Karpas-422 (cell line): ENCODE measurements around the gene CRACDL. TPM values are rescaled to one million over a fixed set of nuclear protein-coding genes. Genes with fewer than 3 reads are reported as not detected.

ENCODE experiments used
- DNase-seq: peaks from one replicate; pipeline ENCODE4 v3.0.0-alpha.2; 2015
- H2AFZ ChIP-seq: fragments of 200-600 bp; sonication (generic); 2 replicates; pipeline ENCODE4 v1.6.1; 2014; ENCODE audit warnings: antibody characterized with exemption, low read length, mixed read lengths
- H3K27ac ChIP-seq: fragments of 200-600 bp; sonication (generic); 2 replicates; pipeline ENCODE4 v1.5.1; 2014; ENCODE audit warnings: mild to moderate bottlenecking, low read length, moderate library complexity
- H3K27me3 ChIP-seq: fragments of 200-600 bp; sonication (generic); 2 replicates; pipeline ENCODE4 v1.6.1; 2014; ENCODE audit warnings: low read length, mixed read lengths
- H3K36me3 ChIP-seq: fragments of 200-600 bp; sonication (generic); 2 replicates; pipeline ENCODE4 v1.6.1; 2014; ENCODE audit warnings: low read length, mixed read lengths; ENCODE audit not compliant: insufficient read depth
- H3K4me1 ChIP-seq: fragments of 200-600 bp; sonication (generic); 2 replicates; pipeline ENCODE4 v1.6.1; 2014; ENCODE audit warnings: mild to moderate bottlenecking, low read length, mixed read lengths
- H3K4me2 ChIP-seq: fragments of 200-600 bp; sonication (generic); 2 replicates; pipeline ENCODE4 v1.6.1; 2014; ENCODE audit warnings: low read length, low read depth, mild to moderate bottlenecking; ENCODE audit not compliant: poor library complexity, severe bottlenecking
- H3K4me3 ChIP-seq: fragments of 200-600 bp; sonication (generic); 2 replicates; pipeline ENCODE4 v1.5.1; 2014; ENCODE audit warnings: mild to moderate bottlenecking, antibody characterized with exemption, low read length, mixed read lengths
- H3K79me2 ChIP-seq: fragments of 200-600 bp; sonication (generic); 2 replicates; pipeline ENCODE4 v1.6.1; 2014; ENCODE audit warnings: mild to moderate bottlenecking, low read length, mixed read lengths
- H3K9ac ChIP-seq: fragments of 200-600 bp; sonication (generic); 2 replicates; pipeline ENCODE4 v1.6.0; 2014; ENCODE audit warnings: low read length
- H3K9me2 ChIP-seq: fragments of 200-600 bp; sonication (generic), shearing (Covaris generic); replicated peaks from 2 replicates; pipeline ENCODE4 v1.6.0; 2014; ENCODE audit warnings: mild to moderate bottlenecking, low read length, moderate library complexity; ENCODE audit not compliant: insufficient read depth
- H3K9me3 ChIP-seq: fragments of 300-700, 200-600 bp; sonication (generic); 2 replicates; pipeline ENCODE4 v1.6.1; 2014; ENCODE audit warnings: low read length, mixed read lengths
- H4K20me1 ChIP-seq: fragments of 200-600 bp; sonication (generic); 2 replicates; pipeline ENCODE4 v1.6.1; 2014; ENCODE audit warnings: mild to moderate bottlenecking, antibody characterized with exemption, low read length, low read depth; ENCODE audit not compliant: insufficient read depth
- total RNA-seq: library from RNA; depleted of rRNA; stranded (reverse); fragments of >200 nt; shearing (Covaris generic); gene quantifications from 2 replicates; pipeline ENCODE4 v1.2.3, GENCODE V29; 2014; ENCODE audit warnings: low replicate concordance

Gene CRACDL
- total RNA-seq, 1 experiment from 2014 or later: 1.0 TPM

GRCh38 chr2:98870516-98871158, 65.4 kb downstream of the CRACDL start:
- no peak overlapping the region for H3K27ac ChIP-seq
- no peak overlapping the region for H2AFZ ChIP-seq
- no peaks in the 10 kb centered on the region for H3K9me3 ChIP-seq
- no peak overlapping the region for H3K4me3 ChIP-seq
- H4K20me1 ChIP-seq: no peaks in the 10 kb centered on the region
- peaks cover 13% of the 10 kb centered on the region for H3K4me1 ChIP-seq
- no peaks in the 10 kb centered on the region for H3K79me2 ChIP-seq
- no peak overlapping the region for H3K9ac ChIP-seq
- DNase-seq: no peak
- no peaks in the 10 kb centered on the region for H3K36me3 ChIP-seq
- no peak overlapping the region for H3K4me2 ChIP-seq
- H3K27me3 ChIP-seq: no peaks in the 10 kb centered on the region
- no peaks in the 10 kb centered on the region for H3K9me2 ChIP-seq

- no peaks in the 10 kb centered on the region for H4K20me1 ChIP-seq
- H3K4me2 ChIP-seq: no peak overlapping the region
- H3K9me3 ChIP-seq: no peaks in the 10 kb centered on the region
- H2AFZ ChIP-seq: no peak overlapping the region
- no peaks in the 10 kb centered on the region for H3K79me2 ChIP-seq
- H3K4me3 ChIP-seq: no peak overlapping the region
- H3K9me2 ChIP-seq: no peaks in the 10 kb centered on the region
- H3K4me1 ChIP-seq: peaks cover 13% of the 10 kb centered on the region
- no peak overlapping the region for H3K27ac ChIP-seq
- H3K9ac ChIP-seq: no peak overlapping the region
- no peaks in the 10 kb centered on the region for H3K27me3 ChIP-seq
- H3K36me3 ChIP-seq: no peaks in the 10 kb centered on the region
- no peak for DNase-seq
Measured at GRCh38 chr2:98869870-98870269, 66.2 kb downstream of the CRACDL start.

GRCh38 chr2:98869272-98869641, 66.8 kb downstream of the CRACDL start:
- Histone ChIP-seq H3K9ac (no peak overlapping the region), H3K27me3 (no peaks in the 10 kb centered on the region), H3K4me1 (peaks cover 13% of the 10 kb centered on the region), H3K79me2 (no peaks in the 10 kb centered on the region), H4K20me1 (no peaks in the 10 kb centered on the region), H3K9me2 (no peaks in the 10 kb centered on the region), H3K36me3 (no peaks in the 10 kb centered on the region), H2AFZ (no peak overlapping the region), H3K4me3 (no peak overlapping the region), H3K9me3 (no peaks in the 10 kb centered on the region), H3K27ac (no peak overlapping the region), H3K4me2 (no peak overlapping the region)
- no peak for DNase-seq

- no peak overlapping the region for H2AFZ ChIP-seq
- DNase-seq: no peak
- H3K79me2 ChIP-seq: no peaks in the 10 kb centered on the region
- no peak overlapping the region for H3K4me2 ChIP-seq
- H3K9ac ChIP-seq: no peak overlapping the region
- H3K27ac ChIP-seq: no peak overlapping the region
- no peaks in the 10 kb centered on the region for H3K27me3 ChIP-seq
- no peaks in the 10 kb centered on the region for H3K36me3 ChIP-seq
- peaks cover 13% of the 10 kb centered on the region for H3K4me1 ChIP-seq
- no peaks in the 10 kb centered on the region for H4K20me1 ChIP-seq
- no peaks in the 10 kb centered on the region for H3K9me2 ChIP-seq
- no peak overlapping the region for H3K4me3 ChIP-seq
- no peaks in the 10 kb centered on the region for H3K9me3 ChIP-seq
Measured at GRCh38 chr2:98868548-98869271, 67.3 kb downstream of the CRACDL start.

- Histone ChIP-seq H3K36me3 (no peaks in the 10 kb centered on the region), H3K27me3 (no peaks in the 10 kb centered on the region), H3K9me2 (no peaks in the 10 kb centered on the region), H2AFZ (no peak overlapping the region), H3K27ac (no peak overlapping the region), H3K4me1 (peaks cover 13% of the 10 kb centered on the region), H3K9ac (no peak overlapping the region), H3K9me3 (peaks cover 4% of the 10 kb centered on the region; the same call in 1 of the 2 replicates), H3K79me2 (no peaks in the 10 kb centered on the region), H3K4me3 (no peak overlapping the region), H4K20me1 (no peaks in the 10 kb centered on the region), H3K4me2 (no peak overlapping the region)
- DNase-seq: no peak
Measured at GRCh38 chr2:98867539-98868309, 68.3 kb downstream of the CRACDL start.

GRCh38 chr2:98866033-98866432, 70.0 kb downstream of the CRACDL start:
- Histone ChIP-seq H3K36me3 (no peaks in the 10 kb centered on the region), H3K9me2 (no peaks in the 10 kb centered on the region), H3K79me2 (no peaks in the 10 kb centered on the region), H3K27me3 (no peaks in the 10 kb centered on the region), H2AFZ (no peak overlapping the region), H3K9ac (no peak overlapping the region), H3K9me3 (peaks cover 14% of the 10 kb centered on the region), H3K4me1 (peaks cover 13% of the 10 kb centered on the region), H3K4me3 (no peak overlapping the region), H4K20me1 (no peaks in the 10 kb centered on the region), H3K27ac (no peak overlapping the region), H3K4me2 (no peak overlapping the region)
- DNase-seq: no peak

- H3K9me3 ChIP-seq: peaks cover 24% of the 10 kb centered on the region
- no peak for DNase-seq
Measured at GRCh38 chr2:98861601-98862000, 74.4 kb downstream of the CRACDL start.

GRCh38 chr2:98859323-98859722, 76.7 kb downstream of the CRACDL start:
- Histone ChIP-seq H3K4me1 (peaks cover 10% of the 10 kb centered on the region), H4K20me1 (no peaks in the 10 kb centered on the region), H3K79me2 (no peaks in the 10 kb centered on the region), H2AFZ (no peak overlapping the region), H3K4me2 (no peak overlapping the region), H3K27me3 (no peaks in the 10 kb centered on the region), H3K9me3 (peaks cover 24% of the 10 kb centered on the region), H3K27ac (no peak overlapping the region), H3K4me3 (no peak overlapping the region), H3K9me2 (no peaks in the 10 kb centered on the region), H3K9ac (no peak overlapping the region), H3K36me3 (no peaks in the 10 kb centered on the region; the same call in 1 of the 2 replicates)
- no peak for DNase-seq

More at GRCh38 chr2:98861601-98862000, 74.4 kb downstream of the CRACDL start:
- H2AFZ ChIP-seq: no peak overlapping the region
- no peaks in the 10 kb centered on the region; the same call in 1 of the 2 replicates for H3K36me3 ChIP-seq
- no peaks in the 10 kb centered on the region for H3K79me2 ChIP-seq
- H3K9me2 ChIP-seq: no peaks in the 10 kb centered on the region
- peaks cover 5% of the 10 kb centered on the region for H3K4me1 ChIP-seq
- no peak overlapping the region for H3K9ac ChIP-seq
- H3K4me2 ChIP-seq: no peak overlapping the region
- no peak overlapping the region for H3K27ac ChIP-seq
- no peaks in the 10 kb centered on the region for H3K27me3 ChIP-seq
- no peaks in the 10 kb centered on the region for H4K20me1 ChIP-seq
- H3K4me3 ChIP-seq: no peak overlapping the region
